OCI-LY1 (cell line): ENCODE results near the gene PARD3B.

ENCODE experiments used
- H2AFZ ChIP-seq: fragments of 200-600 bp; sonication (generic), shearing (Covaris generic); 2 replicates; pipeline ENCODE4 v1.6.0; 2014; ENCODE audit warnings: antibody characterized with exemption, mild to moderate bottlenecking, low read length
- H3F3A ChIP-seq: fragments of 200-600 bp; sonication (generic), shearing (Covaris generic); 2 replicates; pipeline ENCODE4 v1.6.0; 2014; ENCODE audit warnings: mild to moderate bottlenecking, antibody characterized with exemption, low read length, moderate library complexity; ENCODE audit not compliant: insufficient read depth
- H3K27ac ChIP-seq: fragments of 200-600 bp; sonication (generic); 2 replicates; pipeline ENCODE4 v1.5.1; 2014; ENCODE audit warnings: low read length, mixed run types, mild to moderate bottlenecking, low read depth; ENCODE audit not compliant: poor library complexity, severe bottlenecking
- H3K27me3 ChIP-seq: fragments of 200-600 bp; sonication (generic); 2 replicates; pipeline ENCODE4 v1.6.0; 2014; ENCODE audit warnings: antibody characterized with exemption, mild to moderate bottlenecking, low read length, moderate library complexity; ENCODE audit not compliant: insufficient read depth
- H3K36me3 ChIP-seq: fragments of 200-600 bp; sonication (generic); 2 replicates; pipeline ENCODE4 v1.6.1; 2014; ENCODE audit warnings: mild to moderate bottlenecking, antibody characterized with exemption, low read length, moderate library complexity, mixed read lengths; ENCODE audit not compliant: insufficient read depth
- H3K4me1 ChIP-seq: fragments of 200-600 bp; sonication (generic); 2 replicates; pipeline ENCODE4 v1.5.1; 2014; ENCODE audit warnings: mild to moderate bottlenecking, low read length, moderate library complexity; ENCODE audit not compliant: insufficient read depth, severe bottlenecking
- H3K4me2 ChIP-seq: fragments of 200-600 bp; sonication (generic), shearing (Covaris generic); 2 replicates; pipeline ENCODE4 v1.6.1; 2014; ENCODE audit warnings: low read length
- H3K4me3 ChIP-seq: fragments of 200-600 bp; sonication (generic); 2 replicates; pipeline ENCODE4 v1.5.1; 2014; ENCODE audit warnings: low read length, low read depth, mild to moderate bottlenecking, mixed read lengths; ENCODE audit not compliant: poor library complexity, severe bottlenecking
- H3K79me2 ChIP-seq: fragments of 200-600 bp; shearing (Covaris generic); 2 replicates; pipeline ENCODE4 v1.6.1; 2016; ENCODE audit warnings: mixed run types, low read length, mixed read lengths; ENCODE audit not compliant: insufficient read depth
- H3K9ac ChIP-seq: fragments of 200-600 bp; sonication (generic), shearing (Covaris generic); 2 replicates; pipeline ENCODE4 v1.6.1; 2014; ENCODE audit warnings: mild to moderate bottlenecking, low read length, mixed read lengths
- H3K9me2 ChIP-seq: fragments of 200-600 bp; sonication (generic), shearing (Covaris generic); 2 replicates; pipeline ENCODE4 v1.6.1; 2014; ENCODE audit warnings: low read depth, mild to moderate bottlenecking, low read length, mixed read lengths
- H3K9me3 ChIP-seq: fragments of 200-600 bp; shearing (Covaris generic); 2 replicates; pipeline ENCODE4 v1.6.1; 2014; ENCODE audit warnings: low read length, mixed read lengths
- H4K20me1 ChIP-seq: fragments of 200-600 bp; sonication (generic), shearing (Covaris generic); 2 replicates; pipeline ENCODE4 v1.6.0; 2016; ENCODE audit warnings: mild to moderate bottlenecking, low read length; ENCODE audit not compliant: insufficient read depth
- CTCF ChIP-seq: fragments of 200-600 bp; sonication (generic), shearing (Covaris generic); IDR thresholded peaks from 2 replicates; pipeline ENCODE4 v1.5.1; 2017; ENCODE audit warnings: mild to moderate bottlenecking, antibody characterized with exemption, low read length, moderate library complexity, mixed read lengths
- EZH2 ChIP-seq: fragments of 200-600 bp; sonication (generic), shearing (Covaris generic); IDR thresholded peaks from 2 replicates; pipeline ENCODE4 v1.8.0; 2017; ENCODE audit warnings: borderline replicate concordance, mixed run types, mild to moderate bottlenecking, antibody characterized with exemption, low read length, moderate library complexity, mixed read lengths

PARD3B gene

DNA sequence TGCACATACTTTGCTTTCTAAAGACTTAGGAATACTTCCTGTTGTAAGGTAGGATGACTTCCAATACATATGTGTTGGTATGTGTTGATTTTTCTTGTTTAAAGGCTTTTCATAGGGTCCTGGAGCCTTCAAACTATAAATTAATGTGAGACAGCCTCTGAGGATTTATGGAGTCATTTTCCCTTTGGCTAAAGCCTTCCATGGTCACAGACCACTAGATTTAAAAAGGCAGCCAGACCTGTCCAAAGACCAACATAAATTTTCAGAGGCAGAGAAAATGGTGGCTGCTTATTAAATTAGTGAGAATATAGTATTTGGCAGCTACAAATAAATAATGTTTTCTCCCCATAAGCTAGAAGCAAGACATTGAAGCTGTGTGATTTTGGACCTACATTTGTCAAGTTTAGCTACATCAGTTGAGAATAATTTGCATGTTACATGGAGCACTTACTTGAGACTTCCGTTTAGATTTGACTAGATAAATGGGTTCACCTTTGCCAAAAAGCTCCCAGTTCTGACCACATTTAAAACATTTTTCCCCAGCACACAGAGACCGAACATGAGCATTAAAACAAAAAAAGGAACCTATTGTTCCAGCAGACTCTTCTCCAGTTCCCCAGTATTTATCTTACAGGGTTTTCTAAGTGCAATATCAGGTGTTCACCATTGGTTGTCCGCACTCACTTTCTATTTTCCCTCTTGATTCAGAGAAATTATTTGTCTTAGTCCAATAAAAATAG lies 402.9 kb downstream of the PARD3B start:
- no peak overlapping the region for H2AFZ ChIP-seq
- H3F3A ChIP-seq = no peaks in the 10 kb centered on the region
- H3K4me3 ChIP-seq = no peak overlapping the region
- H3K27ac ChIP-seq = no peak overlapping the region
- H3K27me3 ChIP-seq = no peaks in the 10 kb centered on the region
- TF ChIP-seq CTCF (no peak), EZH2 (no peak)
- H3K79me2 ChIP-seq = no peaks in the 10 kb centered on the region
- H3K9ac ChIP-seq = no peak overlapping the region
- no peaks in the 10 kb centered on the region for H3K36me3 ChIP-seq
- H3K9me3 ChIP-seq = no peaks in the 10 kb centered on the region
- no peaks in the 10 kb centered on the region for H3K4me1 ChIP-seq
- H3K4me2 ChIP-seq = no peak overlapping the region
- no peaks in the 10 kb centered on the region for H3K9me2 ChIP-seq
- H4K20me1 ChIP-seq = no peaks in the 10 kb centered on the region

- no peak for TF ChIP-seq EZH2
- no peaks in the 10 kb centered on the region for H3K36me3 ChIP-seq
- H3K9me3 ChIP-seq = no peaks in the 10 kb centered on the region
- no peaks in the 10 kb centered on the region for H3F3A ChIP-seq
- no peaks in the 10 kb centered on the region for H4K20me1 ChIP-seq
- no peak overlapping the region for H3K27ac ChIP-seq
- no peak overlapping the region for H3K4me2 ChIP-seq
- H3K9me2 ChIP-seq = no peaks in the 10 kb centered on the region
- no peaks in the 10 kb centered on the region for H3K4me1 ChIP-seq
- no peak overlapping the region for H3K4me3 ChIP-seq
- H3K27me3 ChIP-seq = no peaks in the 10 kb centered on the region
- no peak overlapping the region for H3K9ac ChIP-seq
- no peaks in the 10 kb centered on the region for H3K79me2 ChIP-seq
- H2AFZ ChIP-seq = no peak overlapping the region
Observed at GRCh38 chr2:204948822-204949221, 403.5 kb downstream of the PARD3B start.

DNA sequence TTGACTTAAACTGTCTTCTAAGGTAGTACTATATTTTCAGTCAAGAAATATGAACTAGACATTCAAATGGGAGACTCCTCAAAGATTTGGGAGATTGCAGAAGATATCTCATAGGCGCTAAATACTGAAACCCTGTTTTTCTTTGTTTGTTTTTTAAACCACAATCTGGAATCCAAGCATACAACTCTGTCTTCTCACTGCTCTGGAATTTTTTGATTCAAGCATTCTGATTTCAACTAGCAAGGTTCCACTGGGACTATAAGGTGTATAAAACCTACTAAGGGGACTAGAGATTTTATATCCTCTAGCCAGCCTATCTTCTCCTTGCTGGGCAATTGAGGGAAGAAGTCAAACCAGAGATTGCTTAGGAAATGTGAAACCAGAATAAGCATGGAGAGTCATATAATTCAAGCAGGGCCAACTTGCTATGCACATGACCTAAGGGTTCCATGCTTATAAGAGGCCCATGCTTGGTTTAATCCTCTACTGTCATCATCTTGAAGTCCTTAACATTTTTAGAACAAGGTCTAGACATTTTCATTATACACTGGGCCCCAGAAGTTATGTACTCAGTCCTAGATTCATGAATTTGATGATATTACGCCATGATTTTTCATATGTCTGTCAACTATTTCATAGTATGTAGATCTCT lies 405.5 kb downstream of the PARD3B start:
- no peaks in the 10 kb centered on the region for H3K4me1 ChIP-seq
- no peaks in the 10 kb centered on the region for H4K20me1 ChIP-seq
- H3K4me3 ChIP-seq = no peak overlapping the region
- no peaks in the 10 kb centered on the region for H3K9me2 ChIP-seq
- no peaks in the 10 kb centered on the region for H3K36me3 ChIP-seq
- no peak overlapping the region for H3K27ac ChIP-seq
- H3F3A ChIP-seq = no peaks in the 10 kb centered on the region
- no peak overlapping the region for H3K9ac ChIP-seq
- no peak overlapping the region for H2AFZ ChIP-seq
- no peaks in the 10 kb centered on the region for H3K27me3 ChIP-seq
- no peak overlapping the region for H3K4me2 ChIP-seq
- no peak for TF ChIP-seq EZH2
- no peak for TF ChIP-seq CTCF
- H3K79me2 ChIP-seq = no peaks in the 10 kb centered on the region
- H3K9me3 ChIP-seq = no peaks in the 10 kb centered on the region

DNA sequence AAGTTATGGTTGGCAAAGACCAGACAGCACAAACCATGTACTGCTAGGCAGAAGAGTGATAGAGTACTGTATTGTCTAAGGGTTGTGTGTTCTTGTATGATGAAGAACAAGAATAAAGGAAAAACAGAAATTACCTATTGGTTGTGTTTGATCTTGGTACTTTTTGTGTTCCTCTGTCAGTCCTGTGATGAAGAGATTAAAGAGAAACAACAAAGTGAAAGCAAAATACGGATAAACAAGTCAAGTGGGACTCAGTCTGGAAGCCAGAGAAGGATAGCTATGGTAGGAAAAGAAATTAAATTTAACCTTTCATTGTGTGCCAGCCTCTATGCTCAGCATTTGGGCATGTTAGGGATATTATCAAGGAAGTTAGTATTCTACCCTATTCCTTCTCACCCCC lies 413.1 kb downstream of the PARD3B start:
- H3F3A ChIP-seq = no peaks in the 10 kb centered on the region
- no peaks in the 10 kb centered on the region for H4K20me1 ChIP-seq
- H3K79me2 ChIP-seq = no peaks in the 10 kb centered on the region
- no peak overlapping the region for H2AFZ ChIP-seq
- H3K4me2 ChIP-seq = no peak overlapping the region
- H3K9ac ChIP-seq = no peak overlapping the region
- TF ChIP-seq EZH2 (no peak), CTCF (no peak)
- H3K36me3 ChIP-seq = no peaks in the 10 kb centered on the region
- H3K27me3 ChIP-seq = no peaks in the 10 kb centered on the region
- no peaks in the 10 kb centered on the region for H3K9me3 ChIP-seq
- no peak overlapping the region for H3K27ac ChIP-seq
- no peak overlapping the region for H3K4me3 ChIP-seq
- H3K4me1 ChIP-seq = no peaks in the 10 kb centered on the region
- H3K9me2 ChIP-seq = no peaks in the 10 kb centered on the region
